ENCODE results near the gene SYCP1. TPM values are rescaled to one million over a fixed set of nuclear protein-coding genes. Genes with fewer than 3 reads are reported as not detected.

SYCP1 gene
- total and polyA plus RNA-seq, 4 donors: not detected

- intact Hi-C loops (cut with DNase I): no loop called here
Observed at GRCh38 chr1:114833421-114833820, 21.2 kb upstream of the SYCP1 start.

GRCh38 chr1:114844270-114844669, 10.4 kb upstream of the SYCP1 start:
- Histone ChIP-seq H3K4me1 (ENCODE audit: control insufficient read depth in 1 of 2, insufficient read depth in 2 of 2, low read length in 2 of 2) (no peaks in the 10 kb centered on the region), H3K36me3 (ENCODE audit: control insufficient read depth in 1 of 2, insufficient read depth in 2 of 2, low read length in 1 of 2) (no peaks in the 10 kb centered on the region), H3K9me3 (ENCODE audit: control insufficient read depth, low read length) (no peaks in the 10 kb centered on the region), H3K4me3 (ENCODE audit: low read length in 2 of 2) (no peak overlapping the region), H3K27ac (ENCODE audit: low read depth in 1 of 2, low read length in 2 of 2) (no peak overlapping the region), H3K27me3 (ENCODE audit: control insufficient read depth in 1 of 2, insufficient read depth in 2 of 2, low read length in 1 of 2) (no peaks in the 10 kb centered on the region)
- DNase-seq (no peak), ATAC-seq (ENCODE audit: low FRiP score) (no peak)
- WGBS, 2 donors: 79 to 80% methylated on average over 5 of the region's 5 CpGs
- intact Hi-C loops (cut with DNase I): no loop called here

More at GRCh38 chr1:114833421-114833820, 21.2 kb upstream of the SYCP1 start:
- Histone ChIP-seq H3K36me3 (ENCODE audit: control insufficient read depth in 1 of 2, insufficient read depth in 2 of 2, low read length in 1 of 2) (no peaks in the 10 kb centered on the region), H3K4me3 (ENCODE audit: low read length in 2 of 2) (no peak overlapping the region), H3K27me3 (ENCODE audit: control insufficient read depth in 1 of 2, insufficient read depth in 2 of 2, low read length in 1 of 2) (no peaks in the 10 kb centered on the region), H3K4me1 (ENCODE audit: control insufficient read depth in 1 of 2, insufficient read depth in 2 of 2, low read length in 2 of 2) (no peaks in the 10 kb centered on the region), H3K27ac (ENCODE audit: low read depth in 1 of 2, low read length in 2 of 2) (no peak overlapping the region), H3K9me3 (ENCODE audit: control insufficient read depth, low read length) (no peaks in the 10 kb centered on the region)
- ATAC-seq (ENCODE audit: low FRiP score): no peak
- no peak for DNase-seq
- 74 to 83% methylated on average over 4 of the region's 4 CpGs for WGBS, 2 donors

- no peak overlapping the region for H3K27ac ChIP-seq (ENCODE audit: low read depth in 1 of 2, low read length in 2 of 2)
- intact Hi-C loops (cut with DNase I): no loop called here
- no peaks in the 10 kb centered on the region for H3K9me3 ChIP-seq (ENCODE audit: control insufficient read depth, low read length)
- 89% methylated on average over 15 of the region's 15 CpGs for WGBS, 2 donors
- H3K27me3 ChIP-seq (ENCODE audit: control insufficient read depth in 1 of 2, insufficient read depth in 2 of 2, low read length in 1 of 2): no peaks in the 10 kb centered on the region
- DNase-seq (no peak), ATAC-seq (ENCODE audit: low FRiP score) (no peak)
- H3K36me3 ChIP-seq (ENCODE audit: control insufficient read depth in 1 of 2, insufficient read depth in 2 of 2, low read length in 1 of 2): no peaks in the 10 kb centered on the region
- H3K4me1 ChIP-seq (ENCODE audit: control insufficient read depth in 1 of 2, insufficient read depth in 2 of 2, low read length in 2 of 2): no peaks in the 10 kb centered on the region
- H3K4me3 ChIP-seq (ENCODE audit: low read length in 2 of 2): no peak overlapping the region
Observed at GRCh38 chr1:114853584-114853983, 1.1 kb upstream of the SYCP1 start.

- Histone ChIP-seq H3K27ac (ENCODE audit: low read depth in 1 of 2, low read length in 2 of 2) (no peak overlapping the region), H3K36me3 (ENCODE audit: control insufficient read depth in 1 of 2, insufficient read depth in 2 of 2, low read length in 1 of 2) (no peaks in the 10 kb centered on the region), H3K4me3 (ENCODE audit: low read length in 2 of 2) (no peak overlapping the region), H3K9me3 (ENCODE audit: control insufficient read depth, low read length) (no peaks in the 10 kb centered on the region), H3K27me3 (ENCODE audit: control insufficient read depth in 1 of 2, insufficient read depth in 2 of 2, low read length in 1 of 2) (no peaks in the 10 kb centered on the region), H3K4me1 (ENCODE audit: control insufficient read depth in 1 of 2, insufficient read depth in 2 of 2, low read length in 2 of 2) (no peaks in the 10 kb centered on the region)
- 62 to 69% methylated on average over 3 of the region's 3 CpGs for WGBS, 2 donors
- ATAC-seq (ENCODE audit: low FRiP score) (no peak), DNase-seq (no peak)
- intact Hi-C loops (cut with DNase I): no loop called here
Observed at GRCh38 chr1:114861384-114861783, 6.7 kb downstream of the SYCP1 start.

GRCh38 chr1:114892194-114892918, 37.7 kb downstream of the SYCP1 start:
- H3K4me3 ChIP-seq (ENCODE audit: low read length in 2 of 2): no peak overlapping the region
- no peak for ATAC-seq (ENCODE audit: low FRiP score)
- no peak for DNase-seq
- no peaks in the 10 kb centered on the region for H3K4me1 ChIP-seq (ENCODE audit: control insufficient read depth in 1 of 2, insufficient read depth in 2 of 2, low read length in 2 of 2)
- H3K27ac ChIP-seq (ENCODE audit: low read depth in 1 of 2, low read length in 2 of 2): no peak overlapping the region
- no peaks in the 10 kb centered on the region for H3K9me3 ChIP-seq (ENCODE audit: control insufficient read depth, low read length)
- no peaks in the 10 kb centered on the region for H3K36me3 ChIP-seq (ENCODE audit: control insufficient read depth in 1 of 2, insufficient read depth in 2 of 2, low read length in 1 of 2)
- intact Hi-C loops (cut with DNase I): no loop called here
- no peaks in the 10 kb centered on the region for H3K27me3 ChIP-seq (ENCODE audit: control insufficient read depth in 1 of 2, insufficient read depth in 2 of 2, low read length in 1 of 2)
- WGBS, 2 donors: 70% methylated on average over 10 to 11 of the region's 11 CpGs

GRCh38 chr1:114896795-114897194, 42.1 kb downstream of the SYCP1 start:
- intact Hi-C loops (cut with DNase I): no loop called here
- H3K36me3 ChIP-seq (ENCODE audit: control insufficient read depth in 1 of 2, insufficient read depth in 2 of 2, low read length in 1 of 2): no peaks in the 10 kb centered on the region
- WGBS, 2 donors: 58 to 61% methylated on average over 3 of the region's 3 CpGs
- DNase-seq: no peak
- no peaks in the 10 kb centered on the region for H3K9me3 ChIP-seq (ENCODE audit: control insufficient read depth, low read length)
- no peak overlapping the region for H3K4me3 ChIP-seq (ENCODE audit: low read length in 2 of 2)
- ATAC-seq (ENCODE audit: low FRiP score): no peak
- H3K4me1 ChIP-seq (ENCODE audit: control insufficient read depth in 1 of 2, insufficient read depth in 2 of 2, low read length in 2 of 2): no peaks in the 10 kb centered on the region
- H3K27me3 ChIP-seq (ENCODE audit: control insufficient read depth in 1 of 2, insufficient read depth in 2 of 2, low read length in 1 of 2): no peaks in the 10 kb centered on the region
- H3K27ac ChIP-seq (ENCODE audit: low read depth in 1 of 2, low read length in 2 of 2): no peak overlapping the region

GRCh38 chr1:114901814-114902213, 47.2 kb downstream of the SYCP1 start:
- no peaks in the 10 kb centered on the region for H3K36me3 ChIP-seq (ENCODE audit: control insufficient read depth in 1 of 2, insufficient read depth in 2 of 2, low read length in 1 of 2)
- H3K27ac ChIP-seq (ENCODE audit: low read depth in 1 of 2, low read length in 2 of 2): no peak overlapping the region
- H3K9me3 ChIP-seq (ENCODE audit: control insufficient read depth, low read length): no peaks in the 10 kb centered on the region
- ATAC-seq (ENCODE audit: low FRiP score) (peak; percentile 65), DNase-seq (peak; percentile 47 to 71)
- H3K4me3 ChIP-seq (ENCODE audit: low read length in 2 of 2): peak overlapping the region in 1 of 2 donors; percentile 11
- H3K4me1 ChIP-seq (ENCODE audit: control insufficient read depth in 1 of 2, insufficient read depth in 2 of 2, low read length in 2 of 2): no peaks in the 10 kb centered on the region
- no peaks in the 10 kb centered on the region for H3K27me3 ChIP-seq (ENCODE audit: control insufficient read depth in 1 of 2, insufficient read depth in 2 of 2, low read length in 1 of 2)
- 9 to 14% methylated on average over 9 of the region's 9 CpGs for WGBS, 2 donors
- intact Hi-C loops (cut with DNase I): no loop called here

- H3K36me3 ChIP-seq (ENCODE audit: control insufficient read depth in 1 of 2, insufficient read depth in 2 of 2, low read length in 1 of 2): no peaks in the 10 kb centered on the region
- intact Hi-C loops (cut with DNase I): no loop called here
- DNase-seq (no peak), ATAC-seq (ENCODE audit: low FRiP score) (no peak)
- 32 to 37% methylated on average over 7 of the region's 7 CpGs for WGBS, 2 donors
- H3K4me1 ChIP-seq (ENCODE audit: control insufficient read depth in 1 of 2, insufficient read depth in 2 of 2, low read length in 2 of 2): no peaks in the 10 kb centered on the region
- H3K27ac ChIP-seq (ENCODE audit: low read depth in 1 of 2, low read length in 2 of 2): no peak overlapping the region
- peak overlapping the region in 1 of 2 donors; percentile 11 for H3K4me3 ChIP-seq (ENCODE audit: low read length in 2 of 2)
- no peaks in the 10 kb centered on the region for H3K27me3 ChIP-seq (ENCODE audit: control insufficient read depth in 1 of 2, insufficient read depth in 2 of 2, low read length in 1 of 2)
- H3K9me3 ChIP-seq (ENCODE audit: control insufficient read depth, low read length): no peaks in the 10 kb centered on the region
Observed at GRCh38 chr1:114902343-114902742, 47.7 kb downstream of the SYCP1 start.

- Histone ChIP-seq H3K27me3 (ENCODE audit: control insufficient read depth in 1 of 2, insufficient read depth in 2 of 2, low read length in 1 of 2) (no peaks in the 10 kb centered on the region), H3K36me3 (ENCODE audit: control insufficient read depth in 1 of 2, insufficient read depth in 2 of 2, low read length in 1 of 2) (no peaks in the 10 kb centered on the region), H3K9me3 (ENCODE audit: control insufficient read depth, low read length) (no peaks in the 10 kb centered on the region), H3K4me1 (ENCODE audit: control insufficient read depth in 1 of 2, insufficient read depth in 2 of 2, low read length in 2 of 2) (no peaks in the 10 kb centered on the region), H3K27ac (ENCODE audit: low read depth in 1 of 2, low read length in 2 of 2) (no peak overlapping the region), H3K4me3 (ENCODE audit: low read length in 2 of 2) (no peak overlapping the region)
- DNase-seq (no peak), ATAC-seq (ENCODE audit: low FRiP score) (no peak)
- intact Hi-C loops (cut with DNase I): no loop called here
- WGBS, 2 donors: 86 to 94% methylated on average over 1 of the region's 1 CpG
Observed at GRCh38 chr1:114903480-114903879, 48.8 kb downstream of the SYCP1 start.
